Measurements from ENCODE around the gene ZBTB20. TPM values are rescaled to one million over a fixed set of nuclear protein-coding genes. Genes with fewer than 3 reads are reported as not detected.

The ZBTB20 gene
- total and polyA plus RNA-seq, 2 of the 4 experiments (the other 2 are of a cell fraction), result 0.75 to 14.7 TPM

GRCh38 chr3:115095236-115095635 lies 51.9 kb downstream of the ZBTB20 start:
- H3K56ac ChIP-seq (ENCODE audit: extremely low read depth, insufficient read depth, low read length), result no peak overlapping the region
- no peak for TF ChIP-seq USF2 (IDR thresholded peaks at IDR 0.05; ENCODE audit: low read depth, low read length)
- no peak for TF ChIP-seq BHLHE40 (IDR thresholded peaks at IDR 0.05; ENCODE audit: low read depth, low read length)
- no peak for TF ChIP-seq RCOR1 (IDR thresholded peaks at IDR 0.05; ENCODE audit: insufficient replicate concordance, low read length)
- TF ChIP-seq POLR2A (IDR thresholded peaks at IDR 0.05; ENCODE audit: low read depth, low read length), result no peak
- TF ChIP-seq MAZ (IDR thresholded peaks at IDR 0.05; ENCODE audit: borderline replicate concordance, low read depth, low read length), result no peak
- no peak for TF ChIP-seq NFE2L2 (IDR thresholded peaks at IDR 0.05; ENCODE audit: low read depth, low read length)
- no peak for TF ChIP-seq FOS (IDR thresholded peaks at IDR 0.05; ENCODE audit: low read depth, low read length)
- no peak for TF ChIP-seq ELK1 (IDR thresholded peaks at IDR 0.05; ENCODE audit: borderline replicate concordance, low read depth, low read length)
- no peak for TF ChIP-seq SMC3 (IDR thresholded peaks at IDR 0.05; ENCODE audit: low read depth, low read length)
- H3K18ac ChIP-seq (ENCODE audit: low read depth, low read length), result no peak overlapping the region
- ChIA-PET CTCF (no interaction called here), POLR2A (ENCODE audit: unreplicated experiment) (interaction anchor here (0.6 kb wide), 1 partner anchor 51 kb away, joined by 3 read pairs; no protein-coding TSS in a partner anchor)
- no peak for ATAC-seq (ENCODE audit: low read depth)
- in situ Hi-C loops (cut with MboI; ENCODE audit: low sequenced_read_pairs), result loop anchor here (10.0 kb wide), 1 partner anchor 260 kb away; no protein-coding TSS in a partner anchor
- no peaks in the 10 kb centered on the region; the same call in 1 of the 2 replicates for H3K4me1 ChIP-seq (ENCODE audit: control insufficient read depth, insufficient read depth, low read length)
- H4K91ac ChIP-seq (ENCODE audit: insufficient read depth, low read depth, low read length), result no peak overlapping the region
- no peaks in the 10 kb centered on the region for H3K36me3 ChIP-seq (ENCODE audit: control insufficient read depth, insufficient read depth, low read length)
- H2BK15ac ChIP-seq (ENCODE audit: low read depth, low read length), result no peak overlapping the region
- H3K4ac ChIP-seq (ENCODE audit: low read depth, low read length), result no peak overlapping the region
- H3K27ac ChIP-seq (ENCODE audit: insufficient read depth, low read length), result no peak overlapping the region
- no peak overlapping the region for H2BK120ac ChIP-seq (ENCODE audit: low read depth, low read length)
- H3K79me1 ChIP-seq (ENCODE audit: low read depth in 1 of 2, low read length in 2 of 2), result no peaks in the 10 kb centered on the region; a peak in 1 of 4 replicates
- no peak overlapping the region for H2AK5ac ChIP-seq (ENCODE audit: low read depth, low read length)
- no peak for DNase-seq
- H3K4me2 ChIP-seq (ENCODE audit: low read depth, low read length), result no peak overlapping the region
- no peaks in the 10 kb centered on the region for H4K20me1 ChIP-seq (ENCODE audit: insufficient read depth, low read length)
- H4K8ac ChIP-seq (ENCODE audit: low read depth in 2 of 2, low read length in 2 of 2), result no peak overlapping the region
- dilution Hi-C loops (cut with HindIII; ENCODE audit: low sequenced_read_pairs, unreplicated experiment), result no loop called here
- no peak overlapping the region for H2BK5ac ChIP-seq (ENCODE audit: low read depth, low read length, poor library complexity, severe bottlenecking)
- no peaks in the 10 kb centered on the region for H3K9me3 ChIP-seq (ENCODE audit: control insufficient read depth, insufficient read depth, low read length)
- no peak overlapping the region for H3K14ac ChIP-seq (replicated peaks; ENCODE audit: low read depth, low read length)
- no TSS peak for BruUV-seq (replicated peaks)
- H4K5ac ChIP-seq (ENCODE audit: low read depth, low read length), result no peak overlapping the region
- intact Hi-C loops (cut with micrococcal nuclease), result loop anchor here (10.0 kb wide), 1 partner anchor 600 kb away; no protein-coding TSS in a partner anchor
- H3K23ac ChIP-seq (ENCODE audit: low read depth, low read length), result no peak overlapping the region
- no peak overlapping the region for H2BK20ac ChIP-seq (ENCODE audit: low read depth, low read length)
- H3K9me1 ChIP-seq (ENCODE audit: insufficient read depth, low read length), result no peaks in the 10 kb centered on the region
- no peak overlapping the region for H2AFZ ChIP-seq (replicated peaks; ENCODE audit: low read length, poor library complexity)
- no peak overlapping the region for H2AK9ac ChIP-seq (replicated peaks; ENCODE audit: low read depth, low read length, poor library complexity)
- no peak overlapping the region for H3K9ac ChIP-seq (ENCODE audit: low read depth, low read length)
- no peak overlapping the region for H3K4me3 ChIP-seq (ENCODE audit: insufficient read depth, low read depth, low read length)
- no peaks in the 10 kb centered on the region for H3K27me3 ChIP-seq (ENCODE audit: control insufficient read depth, insufficient read depth, low read length)
- whole genome bisulfite sequencing, 2 experiments (ENCODE audit: extremely low coverage in 2 of 2, insufficient read length in 1 of 2), result no CpG with 5 or more reads among the region's 1 CpG

Data from IMR-90 (cell line).